Upper lobe of left lung (tissue), 4 donors: ENCODE measurements around the gene SH3RF1.

Experiments used
- CTCF ChIP-seq, 6 experiments: fragments of 450-650 bp in 4 of 6; fragments of 200-600 bp in 2 of 6; sonication (generic) in 2 of 6; IDR thresholded peaks; one replicate each; pipeline ENCODE4 v1.5.1; 2016 to 2019; ENCODE audit warnings: antibody characterized with exemption in 6 of 6
- EP300 ChIP-seq, 4 donors: sonication (generic); formaldehyde crosslinking; IDR thresholded peaks; one replicate each; pipeline ENCODE4 v1.5.1; 2017; ENCODE audit warnings: antibody characterized with exemption in 4 of 4, control low read depth in 2 of 4
- POLR2A ChIP-seq, 4 donors: fragments of 450-650 bp; IDR thresholded peaks; one replicate each; pipeline ENCODE4 v1.5.1; 2016 to 2017; ENCODE audit warnings: antibody characterized with exemption in 4 of 4, mild to moderate bottlenecking in 2 of 4
- POLR2AphosphoS5 ChIP-seq, 2 donors: sonication (generic); formaldehyde crosslinking; IDR thresholded peaks; one replicate each; pipeline ENCODE4 v1.5.1; 2017; ENCODE audit warnings: antibody characterized with exemption in 2 of 2

DNA sequence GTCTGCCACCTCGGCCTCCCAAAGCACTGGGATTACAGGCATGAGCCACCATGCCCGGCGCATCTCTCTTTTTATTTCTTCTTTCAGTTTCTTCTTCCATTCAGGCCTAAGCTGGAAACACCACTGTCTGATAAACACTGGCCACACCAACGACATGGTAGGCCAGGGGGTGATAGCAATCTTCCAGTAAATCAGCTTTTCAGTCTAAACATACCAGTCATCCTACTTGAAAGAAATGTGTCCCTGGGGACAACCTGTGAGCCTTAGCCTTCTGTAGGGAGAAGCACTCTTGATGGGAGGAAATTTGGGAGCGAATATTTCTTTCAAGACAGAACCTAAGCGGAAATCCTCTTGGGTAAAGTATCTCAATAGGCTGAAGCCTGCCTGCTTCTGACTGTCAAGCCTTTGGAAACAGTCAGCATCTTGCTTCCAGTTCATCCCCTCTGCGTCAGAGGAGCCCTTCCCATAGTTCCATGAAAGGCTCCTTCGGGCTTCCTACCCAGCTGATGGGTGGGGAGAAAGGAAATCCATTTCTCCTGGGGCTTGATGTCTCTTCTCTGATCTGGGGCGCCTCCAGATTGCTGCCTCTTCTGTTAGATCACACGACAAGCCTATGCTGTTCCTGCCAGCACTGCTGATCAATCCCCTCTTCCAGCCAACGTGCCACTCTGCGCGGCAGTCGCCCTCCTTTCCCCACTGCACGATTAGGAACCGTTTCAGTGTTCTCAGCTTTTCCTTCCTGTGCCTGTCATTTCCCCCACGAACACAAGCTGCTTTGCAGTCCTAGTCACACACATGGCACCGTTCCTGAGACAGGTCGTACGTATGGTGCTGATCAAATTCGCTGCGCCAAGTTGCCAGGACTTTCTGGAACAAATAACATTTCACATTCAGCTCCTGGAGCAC is 211.2 kb downstream of the SH3RF1 start:
- no peak for TF ChIP-seq POLR2A (IDR thresholded peaks at IDR 0.05)
- TF ChIP-seq CTCF (IDR thresholded peaks at IDR 0.05) = no peak
- peak; percentile 53 to 61 for TF ChIP-seq POLR2AphosphoS5 (IDR thresholded peaks at IDR 0.05)
- peak in 2 of 4 donors; percentile 5 to 8 for TF ChIP-seq EP300 (IDR thresholded peaks at IDR 0.05)
